ENCODE results near the gene SLC30A1.

Gene SLC30A1

GRCh38 chr1:211605034-211605433 lies 26.1 kb upstream of the SLC30A1 start:
- H3K36me3 ChIP-seq (ENCODE audit: low read depth) = no peaks in the 10 kb centered on the region
- no peak for TF ChIP-seq CTCF (IDR thresholded peaks at IDR 0.05; ENCODE audit: poor library complexity, severe bottlenecking)
- DNase-seq (ENCODE audit: low spot score) = no peak
- H3K27me3 ChIP-seq (ENCODE audit: insufficient read depth, poor library complexity, severe bottlenecking) = no peaks in the 10 kb centered on the region
- no peak overlapping the region for H3K4me3 ChIP-seq (ENCODE audit: severe bottlenecking)
- no peak for ATAC-seq (ENCODE audit: low read depth)
- no peaks in the 10 kb centered on the region for H3K4me1 ChIP-seq (ENCODE audit: insufficient read depth, poor library complexity, severe bottlenecking)
- no peak overlapping the region for H3K27ac ChIP-seq (ENCODE audit: poor library complexity, severe bottlenecking)
- no peaks in the 10 kb centered on the region for H3K9me3 ChIP-seq (ENCODE audit: severe bottlenecking)

- Histone ChIP-seq H3K36me3 (ENCODE audit: low read depth) (no peaks in the 10 kb centered on the region), H3K27me3 (ENCODE audit: insufficient read depth, poor library complexity, severe bottlenecking) (no peaks in the 10 kb centered on the region), H3K27ac (ENCODE audit: poor library complexity, severe bottlenecking) (no peak overlapping the region), H3K9me3 (ENCODE audit: severe bottlenecking) (no peaks in the 10 kb centered on the region), H3K4me1 (ENCODE audit: insufficient read depth, poor library complexity, severe bottlenecking) (no peaks in the 10 kb centered on the region), H3K4me3 (ENCODE audit: severe bottlenecking) (no peak overlapping the region)
- ATAC-seq (ENCODE audit: low read depth) (no peak), DNase-seq (ENCODE audit: low spot score) (no peak)
- TF ChIP-seq CTCF (IDR thresholded peaks at IDR 0.05; ENCODE audit: poor library complexity, severe bottlenecking) = no peak
Observed at GRCh38 chr1:211604548-211604947, 25.6 kb upstream of the SLC30A1 start.

GRCh38 chr1:211603713-211604112 lies 24.8 kb upstream of the SLC30A1 start:
- no peak for TF ChIP-seq CTCF (IDR thresholded peaks at IDR 0.05; ENCODE audit: poor library complexity, severe bottlenecking)
- DNase-seq (ENCODE audit: low spot score) (no peak), ATAC-seq (ENCODE audit: low read depth) (no peak)
- Histone ChIP-seq H3K9me3 (ENCODE audit: severe bottlenecking) (no peaks in the 10 kb centered on the region), H3K27me3 (ENCODE audit: insufficient read depth, poor library complexity, severe bottlenecking) (no peaks in the 10 kb centered on the region), H3K36me3 (ENCODE audit: low read depth) (no peaks in the 10 kb centered on the region), H3K27ac (ENCODE audit: poor library complexity, severe bottlenecking) (peak overlapping the region; percentile 33), H3K4me3 (ENCODE audit: severe bottlenecking) (no peak overlapping the region), H3K4me1 (ENCODE audit: insufficient read depth, poor library complexity, severe bottlenecking) (no peaks in the 10 kb centered on the region)

- Histone ChIP-seq H3K27ac (ENCODE audit: poor library complexity, severe bottlenecking) (peak overlapping the region; percentile 33), H3K9me3 (ENCODE audit: severe bottlenecking) (no peaks in the 10 kb centered on the region), H3K27me3 (ENCODE audit: insufficient read depth, poor library complexity, severe bottlenecking) (no peaks in the 10 kb centered on the region), H3K4me1 (ENCODE audit: insufficient read depth, poor library complexity, severe bottlenecking) (no peaks in the 10 kb centered on the region), H3K4me3 (ENCODE audit: severe bottlenecking) (no peak overlapping the region), H3K36me3 (ENCODE audit: low read depth) (no peaks in the 10 kb centered on the region)
- TF ChIP-seq CTCF (IDR thresholded peaks at IDR 0.05; ENCODE audit: poor library complexity, severe bottlenecking) = no peak
- ATAC-seq (ENCODE audit: low read depth) = peak; percentile 78
- no peak for DNase-seq (ENCODE audit: low spot score)
Observed at GRCh38 chr1:211603191-211603701, 24.3 kb upstream of the SLC30A1 start.

- no peak for DNase-seq (ENCODE audit: low spot score)
- Histone ChIP-seq H3K27ac (ENCODE audit: poor library complexity, severe bottlenecking) (no peak overlapping the region), H3K36me3 (ENCODE audit: low read depth) (no peaks in the 10 kb centered on the region), H3K4me1 (ENCODE audit: insufficient read depth, poor library complexity, severe bottlenecking) (no peaks in the 10 kb centered on the region), H3K4me3 (ENCODE audit: severe bottlenecking) (no peak overlapping the region), H3K9me3 (ENCODE audit: severe bottlenecking) (no peaks in the 10 kb centered on the region), H3K27me3 (ENCODE audit: insufficient read depth, poor library complexity, severe bottlenecking) (no peaks in the 10 kb centered on the region)
- ATAC-seq (ENCODE audit: low read depth) = no peak
- no peak for TF ChIP-seq CTCF (IDR thresholded peaks at IDR 0.05; ENCODE audit: poor library complexity, severe bottlenecking)
Observed at GRCh38 chr1:211601982-211602670, 23.2 kb upstream of the SLC30A1 start.
